Gastroesophageal sphincter (tissue), 4 donors: ENCODE data around the gene PRKAG2. TPM values are rescaled to one million over a fixed set of nuclear protein-coding genes. Genes with fewer than 3 reads are reported as not detected.

ENCODE experiments used
- ATAC-seq: fragments of 150-250 bp; one replicate; pipeline ENCODE4 v1.9.1; 2016; ENCODE audit warnings: mild to moderate bottlenecking, moderate library complexity
- H3K27ac ChIP-seq, 4 donors: fragments of 200-600 bp; sonication (generic) in 3 of 4; 1 replicate in 3 of 4; 2 replicates in 1 of 4; pipeline ENCODE4 v1.5.1; 2016 to 2019
- H3K27me3 ChIP-seq: fragments of 200-600 bp; sonication (generic); one replicate; pipeline ENCODE4 v1.5.1; 2019
- H3K36me3 ChIP-seq, 2 donors: fragments of 200-600 bp; sonication (generic); one replicate each; pipeline ENCODE4 v1.5.1; 2019; ENCODE audit warnings: control low read depth in 1 of 2
- H3K4me1 ChIP-seq, 3 donors: fragments of 200-600 bp; sonication (generic); 1 replicate in 2 of 3; 2 replicates in 1 of 3; pipeline ENCODE4 v1.5.1; 2016 to 2019; ENCODE audit warnings: control low read depth in 2 of 3
- H3K4me3 ChIP-seq, 2 donors: fragments of 200-600 bp; sonication (generic); one replicate each; pipeline ENCODE4 v1.5.1; 2019; ENCODE audit warnings: mild to moderate bottlenecking in 1 of 2, moderate library complexity in 1 of 2
- H3K9me3 ChIP-seq, 3 donors: fragments of 200-600 bp; sonication (generic); one replicate each; pipeline ENCODE4 v1.5.1; 2017 to 2019; ENCODE audit warnings: control low read depth in 2 of 3
- EP300 ChIP-seq: sonication (generic); formaldehyde crosslinking; IDR thresholded peaks from one replicate; pipeline ENCODE4 v1.6.1; 2017; ENCODE audit warnings: antibody characterized with exemption, mild to moderate bottlenecking
- POLR2A ChIP-seq, 2 donors: fragments of 450-650 bp; IDR thresholded peaks; one replicate each; pipeline ENCODE4 v1.6.1; 2017; ENCODE audit warnings: antibody characterized with exemption in 2 of 2, mild to moderate bottlenecking in 2 of 2, moderate library complexity in 1 of 2
- POLR2AphosphoS5 ChIP-seq: sonication (generic); formaldehyde crosslinking; IDR thresholded peaks from one replicate; pipeline ENCODE4 v1.6.1; 2017; ENCODE audit warnings: antibody characterized with exemption
- WGBS, 2 donors: methylation state at CpG; one replicate each; pipeline ENCODE4 v1.1.5; 2018; ENCODE audit warnings: low coverage in 1 of 2; 5-methylcytosine and 5-hydroxymethylcytosine counted together
- total RNA-seq, 4 donors: library from RNA; depleted of rRNA; stranded (reverse); fragments of >200 nt; gene quantifications; one replicate each; pipeline ENCODE4 v1.1.0, GENCODE V29; 2016
- TF ChIP-seq, protein P1 (sequence below), 4 experiments: fragments of 200-600 bp in 2 of 4; fragments of 450-650 bp in 2 of 4; sonication (generic) in 1 of 4; IDR thresholded peaks; one replicate each; pipeline ENCODE4 v1.5.1; 2017 to 2019; ENCODE audit warnings: antibody characterized with exemption in 4 of 4, mild to moderate bottlenecking in 2 of 4, moderate library complexity in 2 of 4

The PRKAG2 gene
- total RNA-seq, 4 donors from 2014 or later = 48.9 to 89.0 (median 75.7) TPM

DNA sequence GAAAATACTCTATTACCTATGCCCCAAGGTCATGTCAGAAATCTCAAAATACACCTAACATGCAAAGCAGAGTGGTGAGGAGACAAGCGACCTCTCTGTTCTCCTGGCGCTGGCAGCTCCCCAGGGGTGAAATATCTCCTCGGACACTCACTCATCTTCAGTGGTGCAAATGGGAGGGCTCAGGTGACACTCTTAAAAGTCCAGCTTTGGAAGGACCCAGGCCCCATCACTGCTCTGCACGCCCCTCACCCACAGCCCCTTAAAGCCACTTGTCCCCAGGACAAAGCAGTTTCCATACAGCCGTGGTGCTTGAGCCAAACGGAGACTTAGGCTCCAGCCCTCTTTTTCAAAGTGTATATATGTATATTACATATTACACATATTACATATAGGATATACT is 12.4 kb downstream of the PRKAG2 start:
- no peak for ATAC-seq
- 85% methylated on average over 3 to 6 of the region's 6 CpGs for WGBS, 2 donors

DNA sequence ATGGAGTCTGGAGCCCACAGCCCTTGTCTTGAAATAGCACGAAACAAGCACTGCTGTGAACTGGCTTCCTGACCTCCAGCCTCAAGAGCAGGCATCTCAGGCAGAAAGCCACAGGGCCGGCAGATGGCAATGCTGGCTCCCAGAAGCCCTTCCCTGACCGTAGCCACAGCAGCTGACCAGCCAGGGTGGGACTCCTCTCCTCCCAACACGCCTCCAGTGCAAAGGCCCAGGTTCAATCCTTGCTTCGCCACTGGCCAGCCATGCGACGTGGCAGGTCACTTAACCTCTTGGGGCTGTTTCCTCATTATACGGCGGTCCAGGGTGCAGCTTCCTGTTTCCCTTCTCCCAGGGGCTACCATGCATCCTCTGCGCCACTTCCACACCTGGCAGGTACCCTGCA is 12.8 kb downstream of the PRKAG2 start:
- WGBS, 2 donors = 98 to 100% methylated on average over 1 to 6 of the region's 10 CpGs
- Histone ChIP-seq H3K4me3 (no peak overlapping the region), H3K4me1 (peaks cover 0 to 17% (median 2%) of the 10 kb centered on the region in 3 donors), H3K9me3 (no peaks in the 10 kb centered on the region), H3K27me3 (no peaks in the 10 kb centered on the region), H3K27ac (no peak overlapping the region), H3K36me3 (no peaks in the 10 kb centered on the region)
- TF ChIP-seq, protein P1, sequence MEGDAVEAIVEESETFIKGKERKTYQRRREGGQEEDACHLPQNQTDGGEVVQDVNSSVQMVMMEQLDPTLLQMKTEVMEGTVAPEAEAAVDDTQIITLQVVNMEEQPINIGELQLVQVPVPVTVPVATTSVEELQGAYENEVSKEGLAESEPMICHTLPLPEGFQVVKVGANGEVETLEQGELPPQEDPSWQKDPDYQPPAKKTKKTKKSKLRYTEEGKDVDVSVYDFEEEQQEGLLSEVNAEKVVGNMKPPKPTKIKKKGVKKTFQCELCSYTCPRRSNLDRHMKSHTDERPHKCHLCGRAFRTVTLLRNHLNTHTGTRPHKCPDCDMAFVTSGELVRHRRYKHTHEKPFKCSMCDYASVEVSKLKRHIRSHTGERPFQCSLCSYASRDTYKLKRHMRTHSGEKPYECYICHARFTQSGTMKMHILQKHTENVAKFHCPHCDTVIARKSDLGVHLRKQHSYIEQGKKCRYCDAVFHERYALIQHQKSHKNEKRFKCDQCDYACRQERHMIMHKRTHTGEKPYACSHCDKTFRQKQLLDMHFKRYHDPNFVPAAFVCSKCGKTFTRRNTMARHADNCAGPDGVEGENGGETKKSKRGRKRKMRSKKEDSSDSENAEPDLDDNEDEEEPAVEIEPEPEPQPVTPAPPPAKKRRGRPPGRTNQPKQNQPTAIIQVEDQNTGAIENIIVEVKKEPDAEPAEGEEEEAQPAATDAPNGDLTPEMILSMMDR (IDR thresholded peaks at IDR 0.05) = no peak
- no peak for TF ChIP-seq POLR2AphosphoS5
- no peak for TF ChIP-seq POLR2A (IDR thresholded peaks at IDR 0.05)
- TF ChIP-seq EP300 = no peak
- ATAC-seq = no peak

More for the DNA sequence above, 12.4 kb downstream of the PRKAG2 start:
- Histone ChIP-seq H3K36me3 (no peaks in the 10 kb centered on the region), H3K27ac (no peak overlapping the region), H3K4me1 (peaks cover 0 to 22% (median 6%) of the 10 kb centered on the region in 3 donors), H3K27me3 (no peaks in the 10 kb centered on the region), H3K4me3 (no peak overlapping the region), H3K9me3 (no peaks in the 10 kb centered on the region)
- TF ChIP-seq, protein P1 (IDR thresholded peaks at IDR 0.05) = no peak
- TF ChIP-seq EP300 (no peak), POLR2A (IDR thresholded peaks at IDR 0.05) (no peak), POLR2AphosphoS5 (no peak)

DNA sequence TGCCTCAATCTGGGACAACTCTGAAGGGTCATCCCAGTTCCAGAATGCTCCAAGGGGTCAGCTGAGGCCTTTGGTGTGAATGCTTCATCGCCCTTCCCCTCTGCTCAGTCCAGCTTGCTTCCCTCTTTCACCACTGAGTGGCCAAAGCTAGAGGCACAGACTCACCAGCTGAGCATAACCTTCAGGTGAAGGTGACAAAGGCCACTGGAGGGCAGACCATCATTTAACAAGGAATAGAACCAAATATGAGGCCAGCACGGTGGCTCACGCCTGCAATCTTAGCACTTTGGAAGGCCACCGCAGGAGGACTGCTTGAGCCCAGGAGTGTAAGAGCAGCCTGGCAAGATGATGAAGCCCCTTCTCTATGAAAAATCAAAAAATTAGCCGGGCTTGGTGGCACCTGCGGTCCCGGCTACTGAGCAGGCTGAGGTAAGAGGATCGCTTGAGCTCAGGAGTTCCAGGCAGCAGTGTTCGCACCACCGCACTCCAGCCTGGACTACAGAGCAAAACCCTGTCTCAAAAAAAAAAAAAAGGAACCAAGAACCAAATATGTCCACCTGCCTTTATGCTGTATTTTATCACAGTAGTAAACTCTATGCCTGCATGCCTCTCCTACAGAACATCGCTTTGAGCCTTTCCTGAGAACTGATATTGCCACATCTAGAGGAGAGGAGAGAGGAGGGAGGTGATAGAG is 13.4 kb downstream of the PRKAG2 start:
- no peak overlapping the region for H3K4me3 ChIP-seq

DNA sequence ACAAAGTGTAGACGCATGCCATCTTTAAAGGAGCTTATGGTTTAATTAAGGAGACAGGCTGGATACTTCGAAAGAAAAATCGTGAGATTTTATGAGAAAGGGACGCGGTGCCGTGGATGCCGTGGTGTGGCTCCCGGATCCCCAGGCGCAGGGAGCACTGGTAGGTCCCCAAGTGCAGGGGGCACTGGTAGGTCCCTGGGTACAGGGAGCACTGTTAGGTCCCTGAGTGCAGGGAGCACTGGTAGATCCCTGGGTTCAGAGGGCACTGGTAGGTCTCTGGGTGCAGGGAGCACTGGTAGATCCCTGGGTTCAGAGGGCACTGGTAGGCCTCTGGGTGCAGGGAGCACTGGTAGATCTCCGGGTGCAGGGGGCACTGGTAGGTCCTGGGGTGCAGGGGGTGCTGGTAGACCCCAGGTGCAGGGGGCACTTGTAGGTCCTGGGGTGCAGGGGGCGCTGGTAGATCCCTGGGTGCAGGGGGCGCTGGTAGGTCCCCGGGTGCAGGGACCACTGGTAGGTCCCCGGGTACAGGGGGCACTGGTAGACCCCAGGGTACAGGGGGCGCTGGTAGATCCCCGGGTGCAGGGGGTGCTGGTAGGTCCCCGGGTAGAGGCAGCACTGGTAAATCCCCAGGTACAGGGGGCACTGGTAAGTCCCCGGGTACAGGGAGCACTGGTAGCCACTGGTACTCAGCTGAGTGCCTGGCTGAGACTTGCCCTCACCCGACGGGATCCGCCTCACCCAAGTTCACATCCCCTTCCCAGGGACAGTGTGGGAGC is 14.1 kb downstream of the PRKAG2 start:
- Histone ChIP-seq H3K4me3 (no peak overlapping the region), H3K9me3 (no peaks in the 10 kb centered on the region), H3K36me3 (no peaks in the 10 kb centered on the region), H3K27ac (no peak overlapping the region), H3K4me1 (peaks cover 0 to 5% (median 0%) of the 10 kb centered on the region in 3 donors), H3K27me3 (no peaks in the 10 kb centered on the region)
- 93 to 96% methylated on average over 8 to 9 of the region's 21 CpGs for WGBS, 2 donors
- ATAC-seq = no peak
- no peak for TF ChIP-seq POLR2AphosphoS5
- TF ChIP-seq, protein P1 (IDR thresholded peaks at IDR 0.05) = no peak
- no peak for TF ChIP-seq POLR2A (IDR thresholded peaks at IDR 0.05)

More for the DNA sequence above, 13.4 kb downstream of the PRKAG2 start:
- H3K27me3 ChIP-seq = no peaks in the 10 kb centered on the region
- no peak overlapping the region for H3K27ac ChIP-seq
- peaks cover 0 to 12% (median 0%) of the 10 kb centered on the region in 3 donors for H3K4me1 ChIP-seq
- WGBS, 2 donors = 97 to 98% methylated on average over 7 to 9 of the region's 11 CpGs
- TF ChIP-seq EP300 (no peak), POLR2AphosphoS5 (no peak), POLR2A (IDR thresholded peaks at IDR 0.05) (no peak)
- TF ChIP-seq, protein P1 (IDR thresholded peaks at IDR 0.05) = no peak
- ATAC-seq = no peak
- H3K9me3 ChIP-seq = no peaks in the 10 kb centered on the region
- no peaks in the 10 kb centered on the region for H3K36me3 ChIP-seq
